Measurements from ENCODE around the gene RIN1. TPM values are rescaled to one million over a fixed set of nuclear protein-coding genes. Genes with fewer than 3 reads are reported as not detected.

RIN1 gene
- polyA plus RNA-seq, 1 of the 3 experiments (the other 2 are of a cell fraction), result 16.9 TPM

DNA sequence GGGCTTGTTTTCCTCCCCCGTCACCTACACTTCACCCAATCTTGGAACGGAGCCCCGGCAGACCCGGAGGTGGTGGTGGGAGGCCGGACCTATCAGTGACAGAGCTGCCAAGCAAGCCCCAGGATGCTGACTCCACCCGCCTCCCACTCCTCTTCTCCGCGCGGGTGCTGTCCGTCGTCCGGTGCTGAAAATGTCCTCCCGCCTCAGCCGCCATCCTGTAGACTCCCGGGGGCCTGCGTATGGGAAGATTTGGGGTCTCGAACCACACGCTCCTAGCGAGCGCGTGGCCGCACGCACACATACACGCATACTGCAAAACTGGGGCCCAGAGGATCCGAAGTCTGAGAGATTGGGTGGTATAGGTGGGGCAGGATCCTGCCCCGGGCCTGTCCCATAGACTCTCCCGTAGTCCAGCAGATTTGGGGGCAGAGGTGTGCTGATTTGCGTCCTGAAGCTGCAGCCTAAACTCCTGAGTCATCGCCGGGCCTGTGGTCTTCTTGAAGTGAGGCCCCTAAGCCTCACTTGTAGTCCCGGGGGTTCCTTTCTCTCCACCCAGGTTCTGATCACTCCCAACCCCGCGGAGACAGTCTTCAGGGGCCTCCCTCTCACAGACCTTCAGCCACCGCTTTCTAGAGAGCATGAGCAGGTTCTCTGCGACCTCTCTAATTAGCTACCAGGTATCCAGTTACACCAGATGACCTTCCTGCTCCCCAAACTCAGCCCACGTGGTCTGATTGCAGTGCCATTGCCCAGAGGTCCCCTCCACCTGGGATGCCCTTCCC is 46.5 kb downstream of the RIN1 start:
- no peak for DNase-seq
- Histone ChIP-seq H3K4me3 (ENCODE audit: low read depth in 2 of 2, low read length in 1 of 2) (peak overlapping the region; percentile 84 to 90), H3F3A (replicated peaks; ENCODE audit: insufficient read depth) (peaks cover 9% of the 10 kb centered on the region), H3K4me2 (peak overlapping the region; percentile 94), H3K9me2 (no peaks in the 10 kb centered on the region), H2AFZ (ENCODE audit: low read depth) (peak overlapping the region; percentile 55; the same call in 1 of the 2 replicates), H3K27ac (ENCODE audit: low read depth in 2 of 2, low read length in 1 of 2) (peak overlapping the region; percentile 90 to 97), H3K36me3 (replicated peaks in 1 of 2; ENCODE audit: control insufficient read depth in 1 of 2, insufficient read depth in 2 of 2, low read length in 1 of 2) (peaks cover 0 to 17% of the 10 kb centered on the region in 2 experiments), H4K20me1 (ENCODE audit: insufficient read depth) (0 out of 2 replicates have a peak, but pooled peaks cover 2% of the 10 kb centered on the region), H3K79me2 (ENCODE audit: insufficient read depth) (peaks cover 37% of the 10 kb centered on the region; the same call in 1 of the 2 replicates), H3K9me3 (no peaks in the 10 kb centered on the region), H3K27me3 (ENCODE audit: insufficient read depth) (no peaks in the 10 kb centered on the region), H3K9ac (peak overlapping the region; percentile 73), H3K4me1 (ENCODE audit: control insufficient read depth in 1 of 2, insufficient read depth in 2 of 2, low read depth in 1 of 2, low read length in 1 of 2) (peaks cover 7 to 36% of the 10 kb centered on the region in 2 experiments; a peak in 2 of 4 replicates)
- ChIA-PET POLR2A (interaction anchor here (0.7 to 4.2 kb wide), 12 partner anchors 9 to 240 kb away, joined by 3 to 19 read pairs (median 4); partner anchors contain the start of gene CD248), CTCF (interaction anchor here (0.6 to 6.2 kb wide), 9 partner anchors 8 to 140 kb away, joined by 3 to 63 read pairs (median 4); partner anchors contain the start of genes RAB1B and RIN1)
- TF ChIP-seq GABPA (IDR thresholded peaks at IDR 0.05; ENCODE audit: low read depth) (no peak), FOSL2 (IDR thresholded peaks at IDR 0.05; ENCODE audit: borderline replicate concordance, low read depth) (no peak), GATA2 (CRISPR knock-in tag; IDR thresholded peaks at IDR 0.05) (no peak), MXI1 (IDR thresholded peaks at IDR 0.05; ENCODE audit: low read depth, low read length) (peak; percentile 74), NRF1 (IDR thresholded peaks at IDR 0.05; ENCODE audit: low read depth, low read length) (no peak), SMC3 (IDR thresholded peaks at IDR 0.05; ENCODE audit: low read depth, low read length) (no peak), SIN3A (IDR thresholded peaks at IDR 0.05; ENCODE audit: borderline replicate concordance, low read depth, low read length) (peak; percentile 97; the same call in 1 of the 2 replicates)
- TF ChIP-seq, protein P1, sequence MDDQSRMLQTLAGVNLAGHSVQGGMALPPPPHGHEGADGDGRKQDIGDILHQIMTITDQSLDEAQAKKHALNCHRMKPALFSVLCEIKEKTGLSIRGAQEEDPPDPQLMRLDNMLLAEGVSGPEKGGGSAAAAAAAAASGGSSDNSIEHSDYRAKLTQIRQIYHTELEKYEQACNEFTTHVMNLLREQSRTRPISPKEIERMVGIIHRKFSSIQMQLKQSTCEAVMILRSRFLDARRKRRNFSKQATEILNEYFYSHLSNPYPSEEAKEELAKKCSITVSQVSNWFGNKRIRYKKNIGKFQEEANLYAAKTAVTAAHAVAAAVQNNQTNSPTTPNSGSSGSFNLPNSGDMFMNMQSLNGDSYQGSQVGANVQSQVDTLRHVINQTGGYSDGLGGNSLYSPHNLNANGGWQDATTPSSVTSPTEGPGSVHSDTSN (IDR thresholded peaks at IDR 0.05), result no peak
- TF ChIP-seq, protein P2, sequence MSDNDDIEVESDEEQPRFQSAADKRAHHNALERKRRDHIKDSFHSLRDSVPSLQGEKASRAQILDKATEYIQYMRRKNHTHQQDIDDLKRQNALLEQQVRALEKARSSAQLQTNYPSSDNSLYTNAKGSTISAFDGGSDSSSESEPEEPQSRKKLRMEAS (IDR thresholded peaks at IDR 0.05; ENCODE audit: low read depth), result peak; percentile 75
- TF ChIP-seq, protein P3, sequence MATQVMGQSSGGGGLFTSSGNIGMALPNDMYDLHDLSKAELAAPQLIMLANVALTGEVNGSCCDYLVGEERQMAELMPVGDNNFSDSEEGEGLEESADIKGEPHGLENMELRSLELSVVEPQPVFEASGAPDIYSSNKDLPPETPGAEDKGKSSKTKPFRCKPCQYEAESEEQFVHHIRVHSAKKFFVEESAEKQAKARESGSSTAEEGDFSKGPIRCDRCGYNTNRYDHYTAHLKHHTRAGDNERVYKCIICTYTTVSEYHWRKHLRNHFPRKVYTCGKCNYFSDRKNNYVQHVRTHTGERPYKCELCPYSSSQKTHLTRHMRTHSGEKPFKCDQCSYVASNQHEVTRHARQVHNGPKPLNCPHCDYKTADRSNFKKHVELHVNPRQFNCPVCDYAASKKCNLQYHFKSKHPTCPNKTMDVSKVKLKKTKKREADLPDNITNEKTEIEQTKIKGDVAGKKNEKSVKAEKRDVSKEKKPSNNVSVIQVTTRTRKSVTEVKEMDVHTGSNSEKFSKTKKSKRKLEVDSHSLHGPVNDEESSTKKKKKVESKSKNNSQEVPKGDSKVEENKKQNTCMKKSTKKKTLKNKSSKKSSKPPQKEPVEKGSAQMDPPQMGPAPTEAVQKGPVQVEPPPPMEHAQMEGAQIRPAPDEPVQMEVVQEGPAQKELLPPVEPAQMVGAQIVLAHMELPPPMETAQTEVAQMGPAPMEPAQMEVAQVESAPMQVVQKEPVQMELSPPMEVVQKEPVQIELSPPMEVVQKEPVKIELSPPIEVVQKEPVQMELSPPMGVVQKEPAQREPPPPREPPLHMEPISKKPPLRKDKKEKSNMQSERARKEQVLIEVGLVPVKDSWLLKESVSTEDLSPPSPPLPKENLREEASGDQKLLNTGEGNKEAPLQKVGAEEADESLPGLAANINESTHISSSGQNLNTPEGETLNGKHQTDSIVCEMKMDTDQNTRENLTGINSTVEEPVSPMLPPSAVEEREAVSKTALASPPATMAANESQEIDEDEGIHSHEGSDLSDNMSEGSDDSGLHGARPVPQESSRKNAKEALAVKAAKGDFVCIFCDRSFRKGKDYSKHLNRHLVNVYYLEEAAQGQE (IDR thresholded peaks at IDR 0.05; ENCODE audit: low read depth, low read length), result peak; percentile 99
- 19% methylated on average over 28 of the region's 36 CpGs for WGBS (ENCODE audit: low lambda C conversion rate)

Data from SK-N-SH (cell line).